HEK293 (cell line): ENCODE data around the gene UGT1A1.

Experiments
- CTCF ChIA-PET: fragments of 350-600 bp; formaldehyde crosslinking; extraction: SDS; loops from one replicate; lab custom pipeline; 2021; ENCODE audit warnings: antibody characterized with exemption; lab: Yijun Ruan, JAX
- POLR2A ChIA-PET: fragments of 300-600 bp; formaldehyde crosslinking; extraction: SDS; loops from one replicate; lab custom pipeline; 2020; ENCODE audit warnings: antibody characterized with exemption, inconsistent platforms; lab: Yijun Ruan, JAX
- H3K27ac ChIP-seq: fragments of 200-500 bp; sonication (Bioruptor generic); 2 replicates; pipeline ENCODE4 v1.5.1; 2014; ENCODE audit warnings: low read depth, low read length, control low read depth, inconsistent platforms; ENCODE audit errors: extremely low read depth
- H3K36me3 ChIP-seq, 2 experiments: fragments of 200-500 bp in 1 of 2; sonication (Bioruptor generic) in 1 of 2; 1 replicate in 1 of 2; 2 replicates in 1 of 2; pipeline ENCODE4 v1.5.1; 2014 to 2017; ENCODE audit warnings: inconsistent platforms in 2 of 2, low read length in 2 of 2; ENCODE audit not compliant: control insufficient read depth in 2 of 2, insufficient read depth in 1 of 2
- H3K4me1 ChIP-seq: fragments of 200-500 bp; sonication (Bioruptor generic); 2 replicates; pipeline ENCODE4 v1.5.1; 2014; ENCODE audit warnings: mild to moderate bottlenecking, low read length, inconsistent platforms; ENCODE audit not compliant: control insufficient read depth, insufficient read depth
- H3K4me3 ChIP-seq: 2 replicates; pipeline ENCODE4 v1.5.1; 2011; ENCODE audit warnings: low read depth, mild to moderate bottlenecking, control low read depth, low read length, moderate library complexity
- H3K9me3 ChIP-seq: fragments of 200-500 bp; sonication (Bioruptor generic); 2 replicates; pipeline ENCODE4 v1.5.1; 2014; ENCODE audit warnings: low read depth, low read length, inconsistent platforms; ENCODE audit not compliant: control insufficient read depth, insufficient read depth
- CTCF ChIP-seq: fragments of 450-650 bp; formaldehyde crosslinking; IDR thresholded peaks from 2 replicates; pipeline ENCODE4 v1.5.1; 2016; ENCODE audit warnings: missing biosample characterization, missing genetic modification characterization
- FEZF1 ChIP-seq: fragments of 450-650 bp; formaldehyde crosslinking; IDR thresholded peaks from 2 replicates; pipeline ENCODE4 v1.5.1; 2016; ENCODE audit warnings: missing biosample characterization, missing genetic modification characterization
- GLIS1 ChIP-seq: fragments of 450-650 bp; formaldehyde crosslinking; IDR thresholded peaks from 2 replicates; pipeline ENCODE4 v1.5.1; 2016; ENCODE audit warnings: missing biosample characterization, missing genetic modification characterization
- PRDM1 ChIP-seq: fragments of 450-650 bp; formaldehyde crosslinking; IDR thresholded peaks from 2 replicates; pipeline ENCODE4; 2016; ENCODE audit warnings: missing biosample characterization, missing genetic modification characterization
- SCRT1 ChIP-seq: fragments of 450-650 bp; formaldehyde crosslinking; IDR thresholded peaks from 2 replicates; pipeline ENCODE4 v1.5.1; 2016; ENCODE audit warnings: missing biosample characterization, missing genetic modification characterization, borderline replicate concordance
- SP3 ChIP-seq: fragments of 450-650 bp; formaldehyde crosslinking; IDR thresholded peaks from 2 replicates; pipeline ENCODE4 v1.5.1; 2016; ENCODE audit warnings: missing biosample characterization, missing genetic modification characterization
- SP7 ChIP-seq: fragments of 450-650 bp; formaldehyde crosslinking; IDR thresholded peaks from 2 replicates; pipeline ENCODE4 v1.5.1; 2016; ENCODE audit warnings: missing biosample characterization, missing genetic modification characterization
- ZFP41 ChIP-seq: fragments of 450-650 bp; formaldehyde crosslinking; IDR thresholded peaks from 2 replicates; pipeline ENCODE4 v1.5.1; 2016; ENCODE audit warnings: missing biosample characterization, missing genetic modification characterization, borderline replicate concordance
- ZNF146 ChIP-seq: fragments of 450-650 bp; formaldehyde crosslinking; IDR thresholded peaks from 2 replicates; pipeline ENCODE4 v1.5.1; 2016; ENCODE audit warnings: missing biosample characterization, missing genetic modification characterization
- ZNF18 ChIP-seq: fragments of 450-650 bp; formaldehyde crosslinking; IDR thresholded peaks from 2 replicates; pipeline ENCODE4 v1.5.1; 2016; ENCODE audit warnings: missing biosample characterization, missing genetic modification characterization
- ZNF19 ChIP-seq: fragments of 450-650 bp; formaldehyde crosslinking; IDR thresholded peaks from 2 replicates; pipeline ENCODE4; 2016; ENCODE audit warnings: missing biosample characterization, missing genetic modification characterization, low read depth
- ZNF350 ChIP-seq: fragments of 450-650 bp; formaldehyde crosslinking; IDR thresholded peaks from 2 replicates; pipeline ENCODE4 v1.5.0; 2017; ENCODE audit warnings: missing biosample characterization, mild to moderate bottlenecking, missing genetic modification characterization
- ZNF423 ChIP-seq: fragments of 450-650 bp; formaldehyde crosslinking; IDR thresholded peaks from 2 replicates; pipeline ENCODE4 v1.5.1; 2016; ENCODE audit warnings: missing biosample characterization, missing genetic modification characterization
- ZNF558 ChIP-seq: fragments of 450-650 bp; formaldehyde crosslinking; IDR thresholded peaks from 2 replicates; pipeline ENCODE4 v1.5.1; 2016; ENCODE audit warnings: missing biosample characterization, missing genetic modification characterization
- ZNF658 ChIP-seq: fragments of 450-650 bp; formaldehyde crosslinking; IDR thresholded peaks from 2 replicates; pipeline ENCODE4; 2016; ENCODE audit warnings: missing biosample characterization, missing genetic modification characterization
- ZNF747 ChIP-seq: fragments of 450-650 bp; formaldehyde crosslinking; IDR thresholded peaks from 2 replicates; pipeline ENCODE4 v1.5.1; 2016; ENCODE audit warnings: missing biosample characterization, missing genetic modification characterization
- TF ChIP-seq, protein P1 (sequence below): fragments of 450-650 bp; formaldehyde crosslinking; IDR thresholded peaks from 2 replicates; pipeline ENCODE4 v1.5.1; 2016; ENCODE audit warnings: missing biosample characterization, missing genetic modification characterization, borderline replicate concordance
- TF ChIP-seq, protein P2 (sequence below): fragments of 450-650 bp; IDR thresholded peaks from 2 replicates; pipeline ENCODE4 v1.5.1; 2018; ENCODE audit warnings: missing biosample characterization, missing genetic modification characterization
- TF ChIP-seq, protein P3 (sequence below): fragments of 450-650 bp; formaldehyde crosslinking; IDR thresholded peaks from 2 replicates; pipeline ENCODE4 v1.5.1; 2016; ENCODE audit warnings: missing biosample characterization, missing genetic modification characterization
- TF ChIP-seq, protein P4 (sequence below): fragments of 450-650 bp; formaldehyde crosslinking; IDR thresholded peaks from 2 replicates; pipeline ENCODE4 v1.5.1; 2016; ENCODE audit warnings: missing biosample characterization, missing genetic modification characterization

Gene UGT1A1

DNA sequence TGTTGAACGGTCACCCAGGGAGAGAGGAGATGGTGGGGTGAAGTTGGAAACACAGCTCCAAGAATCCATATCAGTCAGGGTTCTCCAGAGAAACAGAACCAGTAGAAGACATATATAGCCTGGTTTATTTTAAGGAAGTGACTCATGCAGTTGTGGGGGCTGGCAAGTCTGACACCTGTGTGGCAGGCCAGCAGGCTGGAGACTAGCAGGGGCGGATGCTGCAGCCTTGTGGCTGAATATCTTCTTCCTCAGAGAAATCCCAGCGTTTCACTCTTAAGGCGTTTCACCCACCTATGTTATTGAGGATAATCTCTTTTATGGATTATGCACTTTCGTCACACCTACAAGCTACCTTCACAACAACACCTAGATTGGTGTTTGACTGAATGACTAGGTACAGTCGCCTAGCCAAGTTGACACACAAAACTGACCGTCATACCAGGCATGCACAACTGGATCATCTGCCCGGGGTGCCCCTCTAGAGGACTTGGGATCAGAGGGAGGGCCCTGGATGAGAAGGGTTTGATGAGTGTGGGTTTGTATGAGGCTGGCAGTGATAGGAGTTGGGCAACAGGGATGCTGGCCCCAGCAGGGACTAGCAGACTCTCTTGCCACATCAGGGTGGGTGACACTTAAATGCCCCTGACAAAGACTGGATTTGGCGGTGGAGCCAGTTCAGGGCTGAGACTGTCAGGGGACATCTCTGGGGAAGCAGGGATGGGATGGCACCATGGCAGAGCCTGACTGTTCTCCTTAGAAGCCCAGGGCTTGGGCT, 41.5 kb downstream of the UGT1A1 start:
- Histone ChIP-seq H3K9me3 (no peaks in the 10 kb centered on the region), H3K27ac (no peak overlapping the region)
- POLR2A ChIA-PET = no interaction called here
- TF ChIP-seq GLIS1 (tag by site-specific recombination) = no peak
- no peak for TF ChIP-seq SP3 (tag by site-specific recombination)
- TF ChIP-seq CTCF (tag by site-specific recombination) = no peak
- TF ChIP-seq ZNF18 (tag by site-specific recombination) = no peak
- no peak for TF ChIP-seq PRDM1 (tag by site-specific recombination)
- TF ChIP-seq FEZF1 = no peak
- TF ChIP-seq SP7 (tag by site-specific recombination) = no peak
- TF ChIP-seq ZNF558 (tag by site-specific recombination) = no peak
- TF ChIP-seq, protein P1, sequence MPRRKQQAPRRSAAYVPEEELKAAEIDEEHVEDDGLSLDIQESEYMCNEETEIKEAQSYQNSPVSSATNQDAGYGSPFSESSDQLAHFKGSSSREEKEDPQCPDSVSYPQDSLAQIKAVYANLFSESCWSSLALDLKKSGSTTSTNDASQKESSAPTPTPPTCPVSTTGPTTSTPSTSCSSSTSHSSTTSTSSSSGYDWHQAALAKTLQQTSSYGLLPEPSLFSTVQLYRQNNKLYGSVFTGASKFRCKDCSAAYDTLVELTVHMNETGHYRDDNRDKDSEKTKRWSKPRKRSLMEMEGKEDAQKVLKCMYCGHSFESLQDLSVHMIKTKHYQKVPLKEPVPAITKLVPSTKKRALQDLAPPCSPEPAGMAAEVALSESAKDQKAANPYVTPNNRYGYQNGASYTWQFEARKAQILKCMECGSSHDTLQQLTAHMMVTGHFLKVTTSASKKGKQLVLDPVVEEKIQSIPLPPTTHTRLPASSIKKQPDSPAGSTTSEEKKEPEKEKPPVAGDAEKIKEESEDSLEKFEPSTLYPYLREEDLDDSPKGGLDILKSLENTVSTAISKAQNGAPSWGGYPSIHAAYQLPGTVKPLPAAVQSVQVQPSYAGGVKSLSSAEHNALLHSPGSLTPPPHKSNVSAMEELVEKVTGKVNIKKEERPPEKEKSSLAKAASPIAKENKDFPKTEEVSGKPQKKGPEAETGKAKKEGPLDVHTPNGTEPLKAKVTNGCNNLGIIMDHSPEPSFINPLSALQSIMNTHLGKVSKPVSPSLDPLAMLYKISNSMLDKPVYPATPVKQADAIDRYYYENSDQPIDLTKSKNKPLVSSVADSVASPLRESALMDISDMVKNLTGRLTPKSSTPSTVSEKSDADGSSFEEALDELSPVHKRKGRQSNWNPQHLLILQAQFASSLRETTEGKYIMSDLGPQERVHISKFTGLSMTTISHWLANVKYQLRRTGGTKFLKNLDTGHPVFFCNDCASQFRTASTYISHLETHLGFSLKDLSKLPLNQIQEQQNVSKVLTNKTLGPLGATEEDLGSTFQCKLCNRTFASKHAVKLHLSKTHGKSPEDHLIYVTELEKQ (tag by site-specific recombination) = no peak
- TF ChIP-seq, protein P2, sequence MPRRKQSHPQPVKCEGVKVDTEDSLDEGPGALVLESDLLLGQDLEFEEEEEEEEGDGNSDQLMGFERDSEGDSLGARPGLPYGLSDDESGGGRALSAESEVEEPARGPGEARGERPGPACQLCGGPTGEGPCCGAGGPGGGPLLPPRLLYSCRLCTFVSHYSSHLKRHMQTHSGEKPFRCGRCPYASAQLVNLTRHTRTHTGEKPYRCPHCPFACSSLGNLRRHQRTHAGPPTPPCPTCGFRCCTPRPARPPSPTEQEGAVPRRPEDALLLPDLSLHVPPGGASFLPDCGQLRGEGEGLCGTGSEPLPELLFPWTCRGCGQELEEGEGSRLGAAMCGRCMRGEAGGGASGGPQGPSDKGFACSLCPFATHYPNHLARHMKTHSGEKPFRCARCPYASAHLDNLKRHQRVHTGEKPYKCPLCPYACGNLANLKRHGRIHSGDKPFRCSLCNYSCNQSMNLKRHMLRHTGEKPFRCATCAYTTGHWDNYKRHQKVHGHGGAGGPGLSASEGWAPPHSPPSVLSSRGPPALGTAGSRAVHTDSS (tag by site-specific recombination) = no peak
- TF ChIP-seq, all 188 proteins: peak for 0
- Histone ChIP-seq H3K4me1 (no peaks in the 10 kb centered on the region), H3K36me3 (no peaks in the 10 kb centered on the region), H3K4me3 (no peak overlapping the region)
- CTCF ChIA-PET = no interaction called here

DNA sequence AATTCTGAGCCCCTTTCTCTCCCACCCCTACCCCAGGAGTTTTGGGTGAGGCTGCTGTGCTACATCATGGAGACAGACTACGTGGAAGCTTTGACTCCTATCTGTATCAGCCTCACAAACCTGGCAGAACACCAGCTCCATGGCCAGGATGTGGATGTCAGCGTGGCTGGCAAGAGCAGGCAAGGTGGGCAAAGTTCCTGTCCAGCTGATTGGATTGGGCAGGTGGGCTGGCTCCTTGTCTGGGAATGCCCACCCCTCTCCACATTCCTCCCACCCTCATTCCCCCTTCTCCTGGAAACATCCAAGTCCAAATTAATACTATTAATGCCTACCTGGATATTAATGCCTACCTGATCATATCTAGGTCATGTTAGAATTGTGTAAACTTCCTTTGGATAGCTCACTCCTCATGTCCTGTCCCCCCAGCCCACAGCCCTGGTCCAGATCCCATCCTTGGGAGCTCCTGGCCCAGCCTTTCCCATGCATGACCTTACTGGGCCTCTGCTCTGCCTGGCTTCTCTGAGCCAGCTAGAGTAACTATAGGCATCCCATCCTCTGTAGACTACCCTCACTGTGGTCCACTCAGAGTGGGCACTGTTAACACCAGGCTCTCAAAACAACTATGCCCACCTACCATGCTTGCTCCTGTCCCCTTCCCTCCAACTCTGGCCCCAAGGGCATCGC, 42.2 kb downstream of the UGT1A1 start:
- Histone ChIP-seq H3K9me3 (no peaks in the 10 kb centered on the region), H3K36me3 (no peaks in the 10 kb centered on the region), H3K27ac (no peak overlapping the region), H3K4me1 (no peaks in the 10 kb centered on the region), H3K4me3 (no peak overlapping the region)
- ChIA-PET POLR2A (no interaction called here), CTCF (no interaction called here)
- TF ChIP-seq ZNF747 = no peak
- TF ChIP-seq ZNF658 (tag by site-specific recombination) = no peak
- TF ChIP-seq SCRT1 = no peak
- TF ChIP-seq, protein P3, sequence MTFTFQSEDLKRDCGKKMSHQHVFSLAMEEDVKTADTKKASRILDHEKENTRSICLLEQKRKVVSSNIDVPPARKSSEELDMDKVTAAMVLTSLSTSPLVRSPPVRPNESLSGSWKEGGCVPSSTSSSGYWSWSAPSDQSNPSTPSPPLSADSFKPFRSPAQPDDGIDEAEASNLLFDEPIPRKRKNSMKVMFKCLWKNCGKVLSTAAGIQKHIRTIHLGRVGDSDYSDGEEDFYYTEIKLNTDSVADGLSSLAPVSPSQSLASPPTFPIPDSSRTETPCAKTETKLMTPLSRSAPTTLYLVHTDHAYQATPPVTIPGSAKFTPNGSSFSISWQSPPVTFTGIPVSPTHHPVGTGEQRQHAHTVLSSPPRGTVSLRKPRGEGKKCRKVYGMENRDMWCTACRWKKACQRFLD = no peak
- TF ChIP-seq SP7 (tag by site-specific recombination) = no peak
- no peak for TF ChIP-seq ZNF350
- TF ChIP-seq, protein P4, sequence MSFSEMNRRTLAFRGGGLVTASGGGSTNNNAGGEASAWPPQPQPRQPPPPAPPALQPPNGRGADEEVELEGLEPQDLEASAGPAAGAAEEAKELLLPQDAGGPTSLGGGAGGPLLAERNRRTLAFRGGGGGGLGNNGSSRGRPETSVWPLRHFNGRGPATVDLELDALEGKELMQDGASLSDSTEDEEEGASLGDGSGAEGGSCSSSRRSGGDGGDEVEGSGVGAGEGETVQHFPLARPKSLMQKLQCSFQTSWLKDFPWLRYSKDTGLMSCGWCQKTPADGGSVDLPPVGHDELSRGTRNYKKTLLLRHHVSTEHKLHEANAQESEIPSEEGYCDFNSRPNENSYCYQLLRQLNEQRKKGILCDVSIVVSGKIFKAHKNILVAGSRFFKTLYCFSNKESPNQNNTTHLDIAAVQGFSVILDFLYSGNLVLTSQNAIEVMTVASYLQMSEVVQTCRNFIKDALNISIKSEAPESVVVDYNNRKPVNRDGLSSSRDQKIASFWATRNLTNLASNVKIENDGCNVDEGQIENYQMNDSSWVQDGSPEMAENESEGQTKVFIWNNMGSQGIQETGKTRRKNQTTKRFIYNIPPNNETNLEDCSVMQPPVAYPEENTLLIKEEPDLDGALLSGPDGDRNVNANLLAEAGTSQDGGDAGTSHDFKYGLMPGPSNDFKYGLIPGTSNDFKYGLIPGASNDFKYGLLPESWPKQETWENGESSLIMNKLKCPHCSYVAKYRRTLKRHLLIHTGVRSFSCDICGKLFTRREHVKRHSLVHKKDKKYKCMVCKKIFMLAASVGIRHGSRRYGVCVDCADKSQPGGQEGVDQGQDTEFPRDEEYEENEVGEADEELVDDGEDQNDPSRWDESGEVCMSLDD (tag by site-specific recombination) = no peak
- TF ChIP-seq ZNF423 (tag by site-specific recombination) = no peak
- no peak for TF ChIP-seq ZFP41 (tag by site-specific recombination)
- no peak for TF ChIP-seq ZNF19 (tag by site-specific recombination)
- TF ChIP-seq ZNF146 (tag by site-specific recombination) = no peak
